Lower leg skin (tissue), 4 donors: ENCODE data around the gene FBXO31. TPM values are rescaled to one million over a fixed set of nuclear protein-coding genes. Genes with fewer than 3 reads are reported as not detected.

ENCODE experiments used
- DNase-seq, 2 donors: peaks; one replicate each; pipeline ENCODE4 v3.0.0-alpha.2; 2019; ENCODE audit warnings: low spot score in 2 of 2
- H3K4me3 ChIP-seq: fragments of 200-600 bp; sonication (generic); 2 replicates; pipeline ENCODE4 v1.5.1; 2017; ENCODE audit warnings: mild to moderate bottlenecking, low read depth; ENCODE audit not compliant: poor library complexity, severe bottlenecking
- POLR2A ChIP-seq, 2 donors: fragments of 450-650 bp; IDR thresholded peaks; one replicate each; pipeline ENCODE4 v1.6.1; 2016 to 2017; ENCODE audit warnings: antibody characterized with exemption in 2 of 2, mild to moderate bottlenecking in 1 of 2, moderate library complexity in 1 of 2
- WGBS, 2 donors: methylation state at CpG; one replicate each; pipeline ENCODE4 v1.1.5; 2018; 5-methylcytosine and 5-hydroxymethylcytosine counted together
- intact Hi-C: fragments of 100-400 bp; cut with DNase I; formaldehyde crosslinking; loops from one replicate; pipeline ENCODE4 v1.15.0; 2023; ENCODE audit warnings: low total_unique reads
- total RNA-seq, 4 donors: library from RNA; depleted of rRNA; stranded (reverse); fragments of >200 nt; gene quantifications; one replicate each; pipeline ENCODE4 v1.1.0, GENCODE V29; 2016
- TF ChIP-seq, protein P1 (sequence below), 3 donors: fragments of 450-650 bp; IDR thresholded peaks; one replicate each; pipeline ENCODE4 v1.5.1; 2016; ENCODE audit warnings: antibody characterized with exemption in 3 of 3, mild to moderate bottlenecking in 3 of 3, moderate library complexity in 2 of 3

Gene FBXO31
- total RNA-seq, 4 donors from 2014 or later = 64.3 to 127 (median 84.1) TPM

DNA sequence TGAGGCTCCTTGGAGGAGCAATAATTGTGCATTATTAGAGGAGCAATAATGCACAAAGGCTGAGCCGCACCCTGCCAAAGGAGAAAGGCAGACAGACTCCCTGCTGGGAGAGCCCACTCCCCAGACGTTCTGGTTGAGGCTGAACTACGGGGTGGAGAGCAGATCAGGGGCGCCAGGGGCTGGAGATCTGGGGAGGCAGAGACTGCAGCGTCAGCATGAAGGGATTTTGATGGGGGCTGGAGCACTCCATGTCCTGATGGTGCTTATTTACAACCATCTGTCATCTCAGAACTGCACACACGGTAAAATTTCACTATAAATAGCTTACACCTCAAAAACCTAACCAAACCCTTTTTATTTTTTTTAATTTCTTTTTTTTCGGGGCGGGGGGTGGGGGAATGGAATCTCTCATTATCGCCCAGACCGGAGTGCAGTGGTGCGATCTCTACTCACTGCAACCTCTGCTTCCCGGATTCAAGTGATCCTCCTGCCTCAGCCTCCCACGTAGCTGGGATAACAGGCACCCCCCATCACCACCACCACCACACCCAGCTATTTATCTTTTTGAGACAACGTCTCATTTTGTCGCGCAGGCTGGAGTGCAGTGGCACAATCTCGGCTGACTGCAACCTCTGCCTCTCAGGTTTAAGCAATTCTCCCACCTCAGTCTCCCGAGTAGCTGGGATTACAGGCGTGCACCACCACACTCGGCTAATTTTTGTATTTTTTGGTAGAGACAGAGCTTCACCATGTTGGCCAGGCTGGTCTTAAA lies 62.1 kb downstream of the FBXO31 start:
- intact Hi-C loops = no loop called here
- WGBS, 2 donors = 78% methylated on average over 20 of the region's 20 CpGs
- TF ChIP-seq POLR2A (IDR thresholded peaks at IDR 0.05) = no peak
- H3K4me3 ChIP-seq = no peak overlapping the region
- peak in 1 of 2 donors; percentile 81 for DNase-seq

DNA sequence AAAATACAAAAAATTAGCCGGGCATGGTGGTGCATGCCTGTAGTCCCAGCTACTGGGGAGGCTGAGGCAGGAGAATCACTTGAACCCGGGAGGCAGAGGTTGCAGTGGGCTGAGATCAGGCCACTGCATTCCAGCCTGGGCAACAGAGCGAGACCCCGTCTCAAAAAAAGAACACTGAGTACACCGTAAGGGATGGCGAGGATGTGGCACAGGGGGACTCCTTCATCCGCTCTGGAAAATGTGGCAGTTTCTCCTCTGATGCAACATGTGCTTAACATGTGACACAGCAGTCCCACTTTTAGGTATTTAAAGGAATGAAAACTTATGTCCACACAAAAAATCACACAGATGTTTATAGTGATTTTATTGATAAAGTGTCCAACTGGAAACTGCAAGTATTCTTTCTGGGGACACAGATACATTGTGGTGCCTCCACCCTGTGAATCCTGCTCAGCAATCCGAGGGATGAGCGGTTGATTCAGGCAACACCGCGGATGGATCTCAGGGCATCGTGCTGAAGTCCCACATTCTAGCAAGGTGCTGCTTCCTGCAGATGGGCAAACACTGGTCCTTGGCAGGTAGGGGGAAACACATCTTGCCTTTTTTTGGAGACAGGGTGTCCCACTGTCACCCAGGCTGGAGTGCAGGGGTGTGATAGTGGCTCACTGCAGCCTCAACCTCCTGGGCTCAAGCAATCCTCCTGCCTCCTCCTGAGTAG lies 62.9 kb downstream of the FBXO31 start:
- no peak overlapping the region for H3K4me3 ChIP-seq
- TF ChIP-seq, protein P1, sequence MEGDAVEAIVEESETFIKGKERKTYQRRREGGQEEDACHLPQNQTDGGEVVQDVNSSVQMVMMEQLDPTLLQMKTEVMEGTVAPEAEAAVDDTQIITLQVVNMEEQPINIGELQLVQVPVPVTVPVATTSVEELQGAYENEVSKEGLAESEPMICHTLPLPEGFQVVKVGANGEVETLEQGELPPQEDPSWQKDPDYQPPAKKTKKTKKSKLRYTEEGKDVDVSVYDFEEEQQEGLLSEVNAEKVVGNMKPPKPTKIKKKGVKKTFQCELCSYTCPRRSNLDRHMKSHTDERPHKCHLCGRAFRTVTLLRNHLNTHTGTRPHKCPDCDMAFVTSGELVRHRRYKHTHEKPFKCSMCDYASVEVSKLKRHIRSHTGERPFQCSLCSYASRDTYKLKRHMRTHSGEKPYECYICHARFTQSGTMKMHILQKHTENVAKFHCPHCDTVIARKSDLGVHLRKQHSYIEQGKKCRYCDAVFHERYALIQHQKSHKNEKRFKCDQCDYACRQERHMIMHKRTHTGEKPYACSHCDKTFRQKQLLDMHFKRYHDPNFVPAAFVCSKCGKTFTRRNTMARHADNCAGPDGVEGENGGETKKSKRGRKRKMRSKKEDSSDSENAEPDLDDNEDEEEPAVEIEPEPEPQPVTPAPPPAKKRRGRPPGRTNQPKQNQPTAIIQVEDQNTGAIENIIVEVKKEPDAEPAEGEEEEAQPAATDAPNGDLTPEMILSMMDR (IDR thresholded peaks at IDR 0.05) = no peak
- TF ChIP-seq POLR2A (IDR thresholded peaks at IDR 0.05) = no peak
- DNase-seq = no peak
- WGBS, 2 donors = 80 to 83% methylated on average over 12 of the region's 12 CpGs
- intact Hi-C loops = no loop called here

DNA sequence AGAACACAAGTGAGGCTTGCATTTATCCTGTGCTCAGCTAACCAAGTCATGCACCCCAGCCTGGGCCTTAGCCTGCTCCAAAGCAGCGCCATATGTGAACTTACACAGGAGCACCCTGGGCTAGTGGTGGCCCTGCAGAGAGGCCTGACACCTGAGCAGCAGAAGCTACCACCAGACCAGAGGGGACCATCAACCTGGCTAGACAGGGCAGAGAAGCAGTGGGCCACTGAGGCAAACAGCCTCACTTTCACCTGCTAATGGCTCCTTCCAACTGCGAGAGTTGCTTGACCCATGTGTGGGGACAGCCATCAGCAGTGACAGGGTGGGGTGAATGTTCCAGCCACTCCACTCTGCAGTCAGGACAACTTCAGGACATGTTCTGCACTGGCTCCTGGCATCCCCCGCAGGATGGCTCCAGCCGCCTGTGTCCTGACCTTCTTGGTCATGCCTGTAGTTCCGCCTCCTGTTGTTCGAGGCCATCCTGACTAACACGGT lies 63.5 kb downstream of the FBXO31 start:
- peak in 1 of 2 donors; percentile 77 for DNase-seq
- intact Hi-C loops = no loop called here
- no peak overlapping the region for H3K4me3 ChIP-seq
- no peak for TF ChIP-seq POLR2A (IDR thresholded peaks at IDR 0.05)
- TF ChIP-seq, protein P1 (IDR thresholded peaks at IDR 0.05) = no peak
- 85% methylated on average over 6 of the region's 7 CpGs for WGBS, 2 donors

DNA sequence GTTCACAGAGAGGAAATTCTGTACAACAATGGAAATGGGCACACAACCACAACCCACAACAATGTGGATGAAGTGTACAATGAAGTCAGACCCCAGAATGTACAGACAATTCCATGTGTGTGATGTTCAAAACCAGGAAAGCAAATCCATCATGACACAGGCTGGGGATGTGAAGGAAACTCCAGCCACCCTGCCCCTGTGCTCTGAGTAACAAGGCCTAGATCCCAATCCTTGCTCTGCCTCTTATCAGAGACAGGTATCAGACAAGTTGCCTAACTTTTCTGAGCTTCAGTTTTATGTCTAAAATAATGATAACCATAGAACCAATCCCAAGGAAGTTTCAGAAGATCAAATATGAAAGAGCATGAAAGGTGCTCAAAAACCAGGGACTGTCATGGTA lies 64.6 kb downstream of the FBXO31 start:
- intact Hi-C loops = no loop called here
- TF ChIP-seq POLR2A (IDR thresholded peaks at IDR 0.05) = no peak
- TF ChIP-seq, protein P1 (IDR thresholded peaks at IDR 0.05) = no peak
- DNase-seq = no peak
- H3K4me3 ChIP-seq = no peak overlapping the region

DNA sequence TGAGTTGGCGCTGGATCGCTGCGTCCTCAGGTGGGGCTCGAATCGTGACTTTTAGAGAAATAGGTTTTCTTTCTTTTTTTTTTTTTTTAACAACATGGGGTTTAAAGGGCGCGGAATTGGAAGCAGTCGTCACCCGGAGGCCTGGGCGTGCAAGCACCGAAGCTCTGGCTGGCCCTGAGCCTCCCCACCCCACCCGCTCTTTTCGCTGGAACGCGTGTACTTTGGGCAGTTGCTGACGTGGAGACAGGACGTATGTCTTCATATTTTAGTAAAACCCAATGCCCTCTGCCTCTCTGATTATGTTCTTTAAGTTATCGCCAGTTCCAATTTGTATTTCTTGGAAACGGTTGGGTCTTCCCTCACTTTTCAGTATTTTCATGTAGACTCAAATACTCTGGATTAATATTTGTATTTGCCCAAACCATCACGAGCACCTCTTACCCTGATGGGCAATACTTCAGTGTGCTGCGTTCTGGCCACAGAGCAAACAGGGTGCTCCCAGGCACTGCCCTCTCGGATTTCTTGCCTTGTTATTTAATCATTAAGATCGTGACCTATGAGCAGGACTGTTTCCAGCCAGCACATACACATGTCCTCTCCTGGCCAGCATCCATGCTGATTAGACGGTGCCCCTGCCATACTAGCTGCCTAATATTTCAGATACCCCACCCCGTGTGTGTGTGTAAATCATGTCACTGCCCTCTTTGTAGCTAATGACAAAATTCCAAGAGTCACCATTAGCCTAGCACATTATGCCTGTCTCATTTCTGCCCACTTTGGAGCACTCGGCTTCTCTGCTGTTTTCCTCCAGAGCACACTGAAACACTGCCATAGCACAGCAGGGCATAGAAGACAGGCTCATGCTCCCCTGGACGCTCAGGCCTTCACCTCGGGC lies 65.6 kb downstream of the FBXO31 start:
- 7% methylated on average over 28 of the region's 28 CpGs for WGBS, 2 donors
- H3K4me3 ChIP-seq = peak overlapping the region; percentile 92
- peak; percentile 42 to 93 for DNase-seq
- intact Hi-C loops = no loop called here
- TF ChIP-seq POLR2A (IDR thresholded peaks at IDR 0.05) = no peak
- TF ChIP-seq, protein P1 (IDR thresholded peaks at IDR 0.05) = no peak
